HG02938 (cell line): Measurements from ENCODE around the gene DRAP1.
"Not testable (repeated sequence)": the region's sequence is repeated elsewhere in the genome, so short reads cannot be mapped to it uniquely, and the experiment has no call there.

Source experiments
- ATAC-seq: cut with Tn5 transposase; IDR thresholded peaks from one replicate; pipeline ENCODE4 v1.9.1; 2021; ENCODE audit warnings: mild to moderate bottlenecking, moderate library complexity; ENCODE audit not compliant: unreplicated experiment

The DRAP1 gene

GRCh38 chr11:65886826-65887722 lies 32.2 kb upstream of the DRAP1 start:
- ATAC-seq: no peak

- ATAC-seq: no peak
Measured at GRCh38 chr11:65887723-65888162, 31.5 kb upstream of the DRAP1 start.

- ATAC-seq: peak; percentile 44
Measured at GRCh38 chr11:65888163-65888814, 30.9 kb upstream of the DRAP1 start, which contains the start of gene FIBP. Gene FIBP, minus strand, starts transcription at chr11:65888471. Its CDS starts 53 bp downstream, at chr11:65888418.

GRCh38 chr11:65890324-65891218 lies 28.7 kb upstream of the DRAP1 start, which contains the start of gene CCDC85B:
Gene CCDC85B, plus strand, starts transcription at chr11:65890673. Its CDS starts 111 bp downstream, at chr11:65890784.
- peak; percentile 37 for ATAC-seq

- ATAC-seq: no peak
Measured at GRCh38 chr11:65891219-65892136, 27.7 kb upstream of the DRAP1 start.

- not testable (repeated sequence) for ATAC-seq
Measured at GRCh38 chr11:65892137-65892540, 27.1 kb upstream of the DRAP1 start.

- ATAC-seq: no peak
Measured at GRCh38 chr11:65892661-65893317, 26.4 kb upstream of the DRAP1 start.

GRCh38 chr11:65894034-65894591 lies 25.1 kb upstream of the DRAP1 start:
- ATAC-seq: no peak

- no peak for ATAC-seq
Measured at GRCh38 chr11:65895482-65895981, 23.7 kb upstream of the DRAP1 start.

GRCh38 chr11:65896034-65896999 lies 22.9 kb upstream of the DRAP1 start:
- ATAC-seq: no peak

GRCh38 chr11:65897020-65897471 lies 22.2 kb upstream of the DRAP1 start:
- no peak for ATAC-seq

- no peak for ATAC-seq
Measured at GRCh38 chr11:65898656-65899355, 20.4 kb upstream of the DRAP1 start.

GRCh38 chr11:65899356-65900124 lies 19.7 kb upstream of the DRAP1 start:
- no peak for ATAC-seq

- ATAC-seq: peak; percentile 54
Measured at GRCh38 chr11:65900125-65900898, 18.9 kb upstream of the DRAP1 start, which contains the start of gene FOSL1. Gene FOSL1, minus strand, starts transcription at chr11:65900388. Its CDS starts 49 bp downstream, at chr11:65900339.

- no peak for ATAC-seq
Measured at GRCh38 chr11:65900899-65901180, 18.4 kb upstream of the DRAP1 start.
